ENCODE measurements around the gene BACH1. TPM values are rescaled to one million over a fixed set of nuclear protein-coding genes. Genes with fewer than 3 reads are reported as not detected.

The BACH1 gene
- total and polyA plus RNA-seq, 10 of the 15 experiments (the other 5 are each of a cell fraction or from before 2014, with no cell fraction given) = 3.2 to 25.7 (median 10.5) TPM

DNA sequence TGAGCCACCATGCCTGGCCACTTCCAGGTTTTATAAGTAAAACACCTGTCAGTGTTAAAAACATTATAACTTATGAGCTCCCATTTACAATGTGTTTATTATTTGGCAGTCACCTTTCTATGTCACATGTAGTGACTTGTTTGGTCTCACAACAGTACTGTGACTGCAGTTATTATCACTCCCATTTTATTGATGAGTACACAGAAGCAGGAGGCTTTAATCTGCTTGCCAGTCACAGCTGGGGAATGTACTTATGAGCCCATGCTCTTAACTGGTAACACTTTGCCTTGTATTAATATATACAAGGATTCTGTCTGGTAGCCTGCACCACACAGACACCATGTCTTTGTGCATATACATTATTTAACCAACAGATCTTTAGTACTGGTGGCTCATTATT, 31.1 kb upstream of the BACH1 start:
- CTCF ChIA-PET = interaction anchor here (0.6 to 1.9 kb wide), 5 partner anchors 26 to 239 kb away, joined by 3 to 6 read pairs (median 4); no protein-coding TSS in a partner anchor
- no peak overlapping the region for H3K4me3 ChIP-seq
- no peaks in the 10 kb centered on the region for H3K9me3 ChIP-seq (replicated peaks; ENCODE audit: control insufficient read depth, insufficient read depth, low read length)
- FAIRE-seq (no peak), DNase-seq (ENCODE audit: low read depth, low spot score) (no peak), ATAC-seq (no peak)
- TF ChIP-seq, protein P1, sequence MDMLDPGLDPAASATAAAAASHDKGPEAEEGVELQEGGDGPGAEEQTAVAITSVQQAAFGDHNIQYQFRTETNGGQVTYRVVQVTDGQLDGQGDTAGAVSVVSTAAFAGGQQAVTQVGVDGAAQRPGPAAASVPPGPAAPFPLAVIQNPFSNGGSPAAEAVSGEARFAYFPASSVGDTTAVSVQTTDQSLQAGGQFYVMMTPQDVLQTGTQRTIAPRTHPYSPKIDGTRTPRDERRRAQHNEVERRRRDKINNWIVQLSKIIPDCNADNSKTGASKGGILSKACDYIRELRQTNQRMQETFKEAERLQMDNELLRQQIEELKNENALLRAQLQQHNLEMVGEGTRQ (IDR thresholded peaks at IDR 0.05; ENCODE audit: borderline replicate concordance, low read depth, low read length) = no peak
- TF ChIP-seq ZNF384 (IDR thresholded peaks at IDR 0.05; ENCODE audit: borderline replicate concordance, low read depth, low read length) = no peak
- BruUV-seq (replicated peaks) = no TSS peak
- no peaks in the 10 kb centered on the region for H4K20me1 ChIP-seq (ENCODE audit: control insufficient read depth, insufficient read depth)
- H3K27ac ChIP-seq (ENCODE audit: control insufficient read depth, insufficient read depth) = no peak overlapping the region
- POLR2A ChIA-PET = no interaction called here
- H3K27me3 ChIP-seq (replicated peaks in 1 of 2; ENCODE audit: control insufficient read depth in 2 of 2, insufficient read depth in 2 of 2, low read length in 1 of 2) = no peaks in the 10 kb centered on the region
- no peak overlapping the region for H3K9ac ChIP-seq (ENCODE audit: control insufficient read depth, insufficient read depth, low read length)
- no peaks in the 10 kb centered on the region for H3K4me1 ChIP-seq (ENCODE audit: control insufficient read depth, insufficient read depth, low read length)
- no peak overlapping the region for H2AFZ ChIP-seq (ENCODE audit: control insufficient read depth, low read depth, low read length)
- no peak overlapping the region for H3K4me2 ChIP-seq (ENCODE audit: control insufficient read depth, insufficient read depth)
- no peaks in the 10 kb centered on the region for H3K79me2 ChIP-seq (ENCODE audit: control insufficient read depth, insufficient read depth, low read length)
- SMC1A ChIA-PET (ENCODE audit: uncharacterized antibody, unreplicated experiment) = interaction anchor here (0.9 to 1.8 kb wide), 11 partner anchors 9 to 175 kb away, joined by 3 to 7 read pairs (median 4); no protein-coding TSS in a partner anchor
- intact Hi-C loops (cut with micrococcal nuclease; ENCODE audit: unreplicated experiment) (no loop called here), in situ Hi-C loops (cut with MboI) (no loop called here)
- RAD21 ChIA-PET (ENCODE audit: unreplicated experiment) = interaction anchor here (1.1 to 1.7 kb wide), 6 partner anchors 22 to 87 kb away, joined by 3 to 7 read pairs (median 4); no protein-coding TSS in a partner anchor
- no peaks in the 10 kb centered on the region for H3K36me3 ChIP-seq (ENCODE audit: control insufficient read depth in 2 of 2, insufficient read depth in 2 of 2, low read length in 1 of 2)

DNA sequence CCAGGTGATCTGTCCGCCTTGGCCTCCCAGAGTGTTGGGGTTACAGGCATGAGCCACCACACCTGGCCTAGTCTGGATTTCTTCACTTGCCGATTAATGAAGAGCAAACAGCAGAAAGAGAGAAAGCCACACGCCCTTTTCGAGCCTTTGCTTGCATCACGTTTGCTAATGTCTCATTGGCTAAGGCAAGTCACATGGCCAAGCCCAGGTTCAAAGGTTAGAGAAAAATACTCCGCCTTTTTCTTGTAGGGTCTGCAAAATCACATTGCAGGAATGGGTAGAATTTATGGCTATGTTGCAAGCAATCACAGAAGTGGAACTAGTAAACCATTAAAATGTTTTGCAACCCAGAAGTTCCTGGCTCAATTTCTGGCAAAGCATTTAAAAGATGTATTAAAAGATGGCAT, 26.8 kb upstream of the BACH1 start:
- 97% methylated on average over 6 of the region's 6 CpGs for WGBS (ENCODE audit: insufficient coverage, insufficient replicate concordance, low lambda C conversion rate, missing lambda C conversion rate)
- DNase-seq (ENCODE audit: low read depth, low spot score) (no peak), FAIRE-seq (no peak), ATAC-seq (no peak)
- no TSS peak for BruUV-seq (replicated peaks)
- no peaks in the 10 kb centered on the region for H3K27me3 ChIP-seq (replicated peaks in 1 of 2; ENCODE audit: control insufficient read depth in 2 of 2, insufficient read depth in 2 of 2, low read length in 1 of 2)
- no peaks in the 10 kb centered on the region for H4K20me1 ChIP-seq (ENCODE audit: control insufficient read depth, insufficient read depth)
- SMC1A ChIA-PET (ENCODE audit: uncharacterized antibody, unreplicated experiment) = no interaction called here
- H3K9ac ChIP-seq (ENCODE audit: control insufficient read depth, insufficient read depth, low read length) = no peak overlapping the region
- no peaks in the 10 kb centered on the region for H3K79me2 ChIP-seq (ENCODE audit: control insufficient read depth, insufficient read depth, low read length)
- H3K27ac ChIP-seq (ENCODE audit: control insufficient read depth, insufficient read depth) = no peak overlapping the region
- no peaks in the 10 kb centered on the region for H3K4me1 ChIP-seq (ENCODE audit: control insufficient read depth, insufficient read depth, low read length)
- intact Hi-C loops (cut with micrococcal nuclease; ENCODE audit: unreplicated experiment) = no loop called here
- POLR2A ChIA-PET = no interaction called here
- RAD21 ChIA-PET (ENCODE audit: unreplicated experiment) = no interaction called here
- no peak overlapping the region for H2AFZ ChIP-seq (ENCODE audit: control insufficient read depth, low read depth, low read length)
- H3K9me3 ChIP-seq (replicated peaks; ENCODE audit: control insufficient read depth, insufficient read depth, low read length) = no peaks in the 10 kb centered on the region
- TF ChIP-seq JUND (IDR thresholded peaks at IDR 0.05; ENCODE audit: low read depth, low read length) = no peak
- no peak for TF ChIP-seq SMC3 (IDR thresholded peaks at IDR 0.05; ENCODE audit: borderline replicate concordance, low read length)
- no peak for TF ChIP-seq RUNX3 (IDR thresholded peaks at IDR 0.05; ENCODE audit: low read length)
- no peak for TF ChIP-seq SUPT20H (IDR thresholded peaks at IDR 0.05; ENCODE audit: borderline replicate concordance, control insufficient read depth, low read depth, low read length)
- no peak for TF ChIP-seq CHD1 (IDR thresholded peaks at IDR 0.05; ENCODE audit: low read depth, low read length)
- TF ChIP-seq TBL1XR1 (IDR thresholded peaks at IDR 0.05; ENCODE audit: low read depth, low read length) = no peak
- no peak for TF ChIP-seq RCOR1 (conservative IDR thresholded peaks at IDR 0.05; ENCODE audit: low read depth, low read length)
- TF ChIP-seq, protein P2, sequence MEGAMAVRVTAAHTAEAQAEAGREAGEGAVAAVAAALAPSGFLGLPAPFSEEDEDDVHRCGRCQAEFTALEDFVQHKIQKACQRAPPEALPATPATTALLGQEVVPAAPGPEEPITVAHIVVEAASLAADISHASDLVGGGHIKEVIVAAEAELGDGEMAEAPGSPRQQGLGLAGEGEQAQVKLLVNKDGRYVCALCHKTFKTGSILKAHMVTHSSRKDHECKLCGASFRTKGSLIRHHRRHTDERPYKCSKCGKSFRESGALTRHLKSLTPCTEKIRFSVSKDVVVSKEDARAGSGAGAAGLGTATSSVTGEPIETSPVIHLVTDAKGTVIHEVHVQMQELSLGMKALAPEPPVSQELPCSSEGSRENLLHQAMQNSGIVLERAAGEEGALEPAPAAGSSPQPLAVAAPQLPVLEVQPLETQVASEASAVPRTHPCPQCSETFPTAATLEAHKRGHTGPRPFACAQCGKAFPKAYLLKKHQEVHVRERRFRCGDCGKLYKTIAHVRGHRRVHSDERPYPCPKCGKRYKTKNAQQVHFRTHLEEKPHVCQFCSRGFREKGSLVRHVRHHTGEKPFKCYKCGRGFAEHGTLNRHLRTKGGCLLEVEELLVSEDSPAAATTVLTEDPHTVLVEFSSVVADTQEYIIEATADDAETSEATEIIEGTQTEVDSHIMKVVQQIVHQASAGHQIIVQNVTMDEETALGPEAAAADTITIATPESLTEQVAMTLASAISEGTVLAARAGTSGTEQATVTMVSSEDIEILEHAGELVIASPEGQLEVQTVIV (IDR thresholded peaks at IDR 0.05; ENCODE audit: borderline replicate concordance, partially characterized antibody) = no peak
- TF ChIP-seq RAD21 (IDR thresholded peaks at IDR 0.05; ENCODE audit: insufficient read depth, low read depth, low read length) = no peak
- H3K36me3 ChIP-seq (ENCODE audit: control insufficient read depth in 2 of 2, insufficient read depth in 2 of 2, low read length in 1 of 2) = no peaks in the 10 kb centered on the region
- H3K4me3 ChIP-seq = no peak overlapping the region
- in situ Hi-C loops (cut with MboI) = no loop called here
- CTCF ChIA-PET = no interaction called here
- no peak overlapping the region for H3K4me2 ChIP-seq (ENCODE audit: control insufficient read depth, insufficient read depth)

Data from GM12878 (cell line).